HG03103 (cell line): ENCODE data around the gene CDH24.

ENCODE experiments used
- ATAC-seq: cut with Tn5 transposase; IDR thresholded peaks from one replicate; pipeline ENCODE4 v1.9.1; 2021; ENCODE audit warnings: low read depth; ENCODE audit not compliant: unreplicated experiment

Gene CDH24

DNA sequence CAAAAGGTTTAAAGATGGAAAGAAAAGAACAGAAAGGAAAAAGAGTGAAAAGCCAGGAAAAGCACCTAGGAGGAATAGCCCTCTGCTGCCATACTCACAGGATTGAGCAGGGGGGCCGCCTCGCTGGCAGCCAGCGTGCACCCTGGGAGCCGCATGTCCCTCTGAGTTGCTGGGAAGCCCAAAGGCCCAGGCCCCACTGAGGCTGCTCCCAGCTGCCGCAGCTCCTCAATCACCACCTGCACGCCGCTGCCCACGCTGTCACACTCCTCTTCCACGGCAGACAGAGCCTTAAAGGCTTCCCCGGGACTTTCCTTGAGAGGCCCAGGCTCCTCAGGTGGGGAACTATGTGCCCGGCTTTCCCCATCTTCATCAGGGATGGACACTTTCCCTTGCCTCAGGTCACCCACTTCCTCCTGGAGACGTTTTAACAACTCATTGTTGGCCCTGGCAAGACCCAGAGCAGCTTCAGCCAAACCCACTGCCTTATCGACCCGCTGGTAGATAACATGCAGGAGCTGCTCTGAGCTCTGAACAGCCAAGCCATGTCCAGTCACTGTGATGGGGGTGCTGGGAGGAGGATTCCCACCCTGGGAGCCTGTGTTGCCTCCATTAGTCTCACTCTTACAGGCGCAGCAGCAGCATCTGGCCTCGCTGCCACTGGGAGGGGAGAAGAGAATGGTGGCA, 58.8 kb downstream of the CDH24 start:
- no peak for ATAC-seq

DNA sequence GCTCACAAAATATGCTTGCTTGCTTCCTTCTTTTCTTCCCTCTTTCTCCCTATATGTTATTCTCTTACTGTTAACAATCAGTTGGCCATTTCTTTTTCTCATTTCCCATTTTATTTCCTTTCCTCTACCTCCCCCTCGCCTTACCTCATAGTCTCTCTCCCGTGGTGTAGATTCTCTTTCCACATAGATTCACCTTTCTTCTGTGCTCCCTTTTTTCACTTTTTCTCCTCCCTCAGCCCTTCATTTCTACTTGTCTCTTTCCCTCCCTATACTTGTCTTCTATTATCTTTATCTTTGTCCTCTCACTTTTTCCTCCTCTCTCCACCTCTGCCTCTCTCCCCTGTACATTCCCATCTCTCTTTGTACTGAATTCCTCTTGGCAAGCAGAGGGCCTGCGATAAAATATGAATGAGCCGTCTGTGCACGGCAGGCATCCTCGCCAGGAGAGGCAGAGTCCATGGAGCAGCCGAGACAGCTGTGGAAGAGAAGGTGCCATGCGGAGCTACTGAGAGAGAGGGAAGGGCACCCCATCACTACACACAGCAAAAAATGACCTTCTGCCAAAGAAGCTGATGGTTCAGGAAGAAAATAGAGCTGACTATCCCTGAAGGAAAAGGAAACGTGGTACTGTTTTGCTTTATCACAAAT, 59.5 kb downstream of the CDH24 start:
- ATAC-seq, result no peak
